Middle frontal gyrus (tissue), 1 donor: ENCODE data around the gene PEBP1.

Experiments
- DNase-seq: peaks from one replicate; pipeline ENCODE4 v3.0.0-alpha.2; 2015; ENCODE audit warnings: low spot score; ENCODE audit errors: extremely low spot score

Gene PEBP1

DNA sequence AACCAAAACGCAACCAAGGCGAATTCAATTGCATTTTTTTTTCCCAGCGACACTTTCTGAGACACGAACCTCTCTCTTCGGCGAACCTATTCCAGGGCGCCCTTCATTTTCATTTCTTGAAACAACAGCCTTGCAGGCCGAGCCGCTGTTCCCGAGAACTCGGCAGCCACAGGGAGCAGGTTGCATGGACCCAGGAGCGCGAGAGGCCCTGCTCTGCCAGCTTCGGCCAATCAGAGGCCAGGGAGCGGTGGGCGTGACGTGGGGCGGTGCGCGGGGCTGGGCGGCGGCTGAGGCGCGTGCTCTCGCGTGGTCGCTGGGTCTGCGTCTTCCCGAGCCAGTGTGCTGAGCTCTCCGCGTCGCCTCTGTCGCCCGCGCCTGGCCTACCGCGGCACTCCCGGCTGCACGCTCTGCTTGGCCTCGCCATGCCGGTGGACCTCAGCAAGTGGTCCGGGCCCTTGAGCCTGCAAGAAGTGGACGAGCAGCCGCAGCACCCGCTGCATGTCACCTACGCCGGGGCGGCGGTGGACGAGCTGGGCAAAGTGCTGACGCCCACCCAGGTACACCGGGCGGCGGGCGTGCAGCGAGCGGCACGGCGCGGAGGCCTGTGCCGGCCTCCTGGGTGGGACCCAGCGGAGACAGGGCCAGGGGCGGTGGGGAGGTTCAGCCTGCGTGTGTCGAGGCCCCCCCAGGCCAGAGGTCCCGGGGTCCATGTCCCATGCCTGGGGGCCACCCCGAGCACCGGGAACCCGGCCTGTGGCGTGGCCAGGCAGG, at the start of gene PEBP1:
Gene PEBP1, plus strand, starts transcription at position 337 of the 771 bp plus-strand sequence. Its CDS starts 86 bp downstream, at position 423.
- peak; percentile 95 for DNase-seq

- DNase-seq, result no peak
Measured at GRCh38 chr12:118089782-118090181, 46.1 kb upstream of the PEBP1 start.

DNA sequence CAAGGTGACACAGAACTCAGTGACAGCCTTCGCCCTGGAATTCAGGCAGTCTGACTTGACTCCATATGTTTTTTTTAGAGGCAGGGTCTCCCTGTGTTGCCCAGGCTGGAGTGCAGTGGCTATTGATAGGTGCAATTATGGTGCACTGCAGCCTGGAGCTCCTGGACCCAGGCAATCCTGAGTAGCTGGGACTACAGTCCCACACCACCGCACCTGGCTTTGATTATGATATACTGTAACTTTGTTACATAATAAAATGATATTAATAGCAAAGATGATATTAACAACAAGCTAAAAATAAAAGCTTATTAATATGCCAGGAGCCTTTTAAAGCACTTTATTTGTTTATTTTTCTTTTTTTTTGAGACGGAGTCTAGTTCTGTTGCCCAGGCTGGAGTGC, 41.9 kb upstream of the PEBP1 start:
- DNase-seq, result no peak

DNA sequence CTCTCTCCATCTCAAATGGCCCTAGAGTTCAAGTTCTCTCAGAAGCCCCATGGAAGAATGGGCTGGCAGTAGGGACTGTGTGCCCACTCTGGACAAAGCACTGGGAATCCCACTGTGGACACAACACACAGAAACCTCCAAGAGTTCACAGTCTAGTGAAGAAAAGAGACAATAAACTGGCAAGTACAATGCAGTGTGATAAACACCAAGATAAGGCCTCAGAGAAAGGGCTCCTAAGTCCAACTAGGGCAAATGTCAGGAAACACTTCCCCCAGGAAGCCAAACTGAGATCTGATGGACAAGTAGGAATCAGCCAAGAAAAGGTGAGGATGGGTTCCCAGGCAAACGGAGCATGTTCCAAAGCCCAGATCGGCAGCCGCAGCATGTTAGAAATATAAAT, 37.5 kb upstream of the PEBP1 start:
- no peak for DNase-seq

GRCh38 chr12:118098911-118099671, 36.8 kb upstream of the PEBP1 start:
- DNase-seq, result no peak

- DNase-seq, result no peak
Measured at GRCh38 chr12:118101051-118101450, 34.9 kb upstream of the PEBP1 start.

DNA sequence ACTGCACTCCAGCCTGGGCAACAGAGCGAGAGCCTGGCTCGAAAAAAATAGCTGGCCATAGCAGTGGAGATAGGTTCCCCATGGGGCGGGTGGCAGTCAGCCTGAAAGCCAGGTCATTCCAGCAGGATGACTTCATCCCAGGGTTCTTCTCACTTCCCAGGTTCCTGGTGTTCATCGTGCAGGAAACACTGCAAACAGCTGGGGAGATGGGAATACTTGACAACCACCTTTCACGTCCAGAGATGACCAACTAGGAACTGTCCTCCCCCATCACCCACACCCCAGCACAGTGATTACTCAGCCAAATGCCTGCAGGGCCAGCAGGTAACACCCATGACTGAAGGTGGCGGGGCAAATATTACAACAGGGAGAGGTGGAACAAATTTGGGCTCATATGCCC, 33.9 kb upstream of the PEBP1 start:
- no peak for DNase-seq

GRCh38 chr12:118102609-118103008, 33.3 kb upstream of the PEBP1 start:
- DNase-seq, result no peak

DNA sequence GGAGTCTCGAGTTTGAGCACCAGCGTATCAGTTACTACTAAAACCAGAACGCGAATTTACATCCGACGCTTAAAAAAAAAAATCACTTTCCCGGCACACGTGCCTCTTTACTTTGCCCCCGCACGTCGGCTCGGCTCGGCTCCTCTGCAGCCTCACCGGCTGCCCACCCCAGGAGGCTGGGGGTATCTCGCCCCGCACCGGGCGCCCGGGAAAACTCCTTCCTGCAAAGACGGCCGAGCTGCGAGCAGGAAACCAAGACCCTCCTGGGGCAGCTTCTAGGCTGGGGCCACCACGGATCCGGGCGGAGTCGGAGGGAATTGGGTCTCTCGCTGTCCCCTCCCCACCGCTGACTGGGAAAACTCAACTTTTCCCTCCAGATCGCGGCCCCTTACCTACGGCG, 32.7 kb upstream of the PEBP1 start:
- DNase-seq, result no peak

DNA sequence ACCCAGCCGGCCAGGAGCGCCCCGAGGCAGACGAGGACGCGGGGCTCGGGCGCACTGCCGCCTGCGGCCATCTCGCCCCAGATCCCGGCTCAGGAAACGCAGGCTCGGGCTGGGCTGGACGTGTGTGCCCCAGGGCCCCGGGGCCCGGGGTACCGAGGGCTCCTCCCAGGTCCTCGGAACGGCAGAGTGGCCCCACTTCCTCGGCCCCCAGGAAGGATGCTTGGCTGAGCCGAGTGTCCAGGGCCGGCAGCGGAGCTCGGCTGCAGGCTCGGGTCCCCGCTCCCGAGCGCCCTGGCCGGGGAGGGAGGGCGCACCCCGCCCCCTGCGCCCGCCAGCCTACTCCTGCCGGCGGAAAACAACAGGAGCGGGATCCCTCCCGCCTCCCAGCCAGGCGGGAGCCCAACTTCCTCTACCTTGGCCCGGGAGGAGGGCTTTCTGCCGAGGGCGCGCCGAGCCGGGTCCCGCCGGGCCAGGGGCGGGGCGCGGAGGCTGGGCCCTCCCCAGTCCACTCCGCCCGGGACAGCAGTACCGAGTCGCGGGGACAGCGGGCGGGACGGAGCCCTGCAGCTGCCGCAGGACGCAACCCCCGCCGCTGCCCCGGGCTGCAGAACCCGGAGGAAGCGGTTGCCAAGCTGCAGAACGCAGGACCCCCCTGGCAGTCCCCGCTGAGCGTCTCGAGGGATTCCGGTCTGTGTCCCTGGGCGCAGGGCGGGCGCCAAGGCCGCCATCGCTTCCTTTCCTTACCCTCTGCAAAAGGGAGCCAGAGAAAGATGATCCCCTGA, 32.1 kb upstream of the PEBP1 start, which contains the start of gene VSIG10:
Gene VSIG10, minus strand, starts transcription at position 411 of the 782 bp plus-strand sequence. Its CDS starts 340 bp downstream, at position 71.
- no peak for DNase-seq

- DNase-seq, result no peak
Measured at GRCh38 chr12:118107011-118107410, 28.9 kb upstream of the PEBP1 start.

DNA sequence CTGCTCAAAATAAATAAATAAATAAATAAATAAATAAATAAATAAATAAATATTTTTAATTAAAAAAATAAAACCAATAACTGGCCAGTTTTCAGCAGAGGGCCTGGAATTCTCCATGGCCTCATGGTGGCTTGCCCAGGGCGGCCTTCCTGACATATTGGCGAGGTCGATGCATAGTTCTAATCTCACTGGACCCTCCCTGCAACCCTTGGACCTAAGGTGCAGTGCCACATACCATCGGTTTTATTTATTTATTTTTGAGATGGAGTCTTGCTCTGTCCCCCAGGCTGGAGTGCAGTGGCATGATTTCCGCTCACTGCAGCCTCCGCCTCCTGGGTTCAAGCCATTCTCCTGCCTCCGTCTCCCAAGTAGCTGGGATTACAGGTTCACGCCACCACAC, 28.2 kb upstream of the PEBP1 start:
- DNase-seq, result no peak

DNA sequence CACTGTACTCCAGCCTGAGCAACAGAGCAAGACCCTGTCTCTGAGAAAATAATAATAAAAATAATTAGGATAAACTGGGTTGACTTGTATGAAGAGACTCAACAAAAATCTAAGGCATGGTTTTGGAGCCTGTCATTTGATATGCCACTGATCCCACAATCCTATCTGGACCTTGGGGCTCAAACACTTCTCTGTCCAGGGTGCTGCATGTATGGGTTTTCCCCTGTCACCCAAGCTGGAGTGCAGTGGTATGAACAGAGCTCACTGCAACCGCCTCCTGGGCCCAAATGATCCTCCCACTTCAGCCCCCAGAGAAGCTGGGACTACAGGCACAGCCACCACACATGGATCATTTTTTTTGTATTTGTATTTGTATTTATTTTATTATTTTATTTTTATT, 26.8 kb upstream of the PEBP1 start:
- no peak for DNase-seq

GRCh38 chr12:118119449-118119879, 16.5 kb upstream of the PEBP1 start:
- DNase-seq, result no peak

- no peak for DNase-seq
Measured at GRCh38 chr12:118120579-118121363, 15.2 kb upstream of the PEBP1 start.

DNA sequence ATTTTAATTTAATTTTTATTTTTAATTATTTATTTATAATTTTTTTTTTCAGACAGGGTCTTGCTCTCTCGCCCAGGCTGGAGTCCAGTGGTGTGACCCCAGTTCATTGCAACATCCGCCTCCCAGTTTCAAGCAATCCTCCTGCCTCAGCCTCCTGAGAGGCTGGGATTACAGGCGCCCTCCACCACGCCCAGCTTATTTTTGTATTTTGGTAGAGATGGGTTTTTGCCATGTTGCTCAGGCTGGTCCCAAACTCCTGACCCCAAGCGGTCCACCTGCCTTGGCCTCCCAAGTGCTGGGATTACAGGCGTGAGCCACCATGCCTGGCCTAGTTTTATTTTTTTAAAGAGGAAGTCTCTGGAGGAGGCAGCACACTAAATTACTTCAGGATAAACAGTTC, 13.7 kb upstream of the PEBP1 start:
- DNase-seq, result no peak

DNA sequence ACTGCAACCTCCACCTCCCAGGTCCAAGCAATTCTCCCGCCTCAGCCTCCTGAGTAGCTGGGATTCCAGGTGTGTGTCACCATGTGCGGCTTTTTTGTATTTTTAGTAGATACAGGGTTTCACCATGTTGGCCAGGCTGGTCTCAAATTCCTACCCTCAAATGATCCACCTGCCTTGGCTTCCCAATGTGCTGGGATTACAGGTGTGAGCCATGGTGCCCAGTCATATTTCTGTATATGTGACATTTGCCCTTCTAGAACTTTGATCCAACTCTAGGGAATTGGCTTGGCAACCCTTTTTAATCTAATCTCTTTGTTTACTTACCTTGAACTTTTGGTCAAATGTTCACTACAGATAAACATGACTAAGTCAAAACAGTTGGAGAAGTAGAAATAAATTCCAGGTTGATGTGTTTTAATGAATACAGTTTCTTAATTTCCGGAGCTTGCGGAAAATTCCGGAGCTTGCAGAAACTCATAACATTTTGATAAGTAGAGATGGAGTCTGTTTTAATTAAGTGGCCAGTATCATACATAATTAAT, 11.5 kb upstream of the PEBP1 start:
- no peak for DNase-seq

GRCh38 chr12:118125743-118126118, 10.2 kb upstream of the PEBP1 start:
- no peak for DNase-seq

GRCh38 chr12:118126119-118126757, 9.7 kb upstream of the PEBP1 start:
- no peak for DNase-seq

DNA sequence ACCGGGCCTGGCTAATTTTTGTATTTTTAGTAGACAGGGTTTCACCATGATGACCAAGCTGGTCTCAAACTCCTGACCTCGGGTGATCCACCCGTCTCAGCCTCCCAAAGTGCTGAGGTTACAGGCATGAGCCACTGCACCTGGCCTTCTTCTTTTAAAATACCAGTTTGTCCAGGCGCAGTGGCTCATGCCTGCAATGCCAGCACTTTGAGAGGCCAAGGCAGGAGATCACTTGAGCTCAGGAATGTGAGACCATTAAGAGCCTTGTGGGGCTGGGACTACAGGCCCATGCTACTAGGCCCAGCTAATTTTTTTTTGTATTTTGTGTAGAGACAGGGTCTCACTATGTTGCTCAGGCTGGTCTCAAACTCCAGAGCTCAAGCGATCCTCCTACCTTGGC, 8.1 kb upstream of the PEBP1 start:
- no peak for DNase-seq
